Smooth muscle cell of the brain vasculature (primary cell): ENCODE measurements around the gene FOXF2.

ENCODE experiments used
- DNase-seq: peaks from one replicate; pipeline ENCODE4 v3.0.0-alpha.2; 2012; ENCODE audit warnings: low read depth, low spot score

FOXF2 gene

DNA sequence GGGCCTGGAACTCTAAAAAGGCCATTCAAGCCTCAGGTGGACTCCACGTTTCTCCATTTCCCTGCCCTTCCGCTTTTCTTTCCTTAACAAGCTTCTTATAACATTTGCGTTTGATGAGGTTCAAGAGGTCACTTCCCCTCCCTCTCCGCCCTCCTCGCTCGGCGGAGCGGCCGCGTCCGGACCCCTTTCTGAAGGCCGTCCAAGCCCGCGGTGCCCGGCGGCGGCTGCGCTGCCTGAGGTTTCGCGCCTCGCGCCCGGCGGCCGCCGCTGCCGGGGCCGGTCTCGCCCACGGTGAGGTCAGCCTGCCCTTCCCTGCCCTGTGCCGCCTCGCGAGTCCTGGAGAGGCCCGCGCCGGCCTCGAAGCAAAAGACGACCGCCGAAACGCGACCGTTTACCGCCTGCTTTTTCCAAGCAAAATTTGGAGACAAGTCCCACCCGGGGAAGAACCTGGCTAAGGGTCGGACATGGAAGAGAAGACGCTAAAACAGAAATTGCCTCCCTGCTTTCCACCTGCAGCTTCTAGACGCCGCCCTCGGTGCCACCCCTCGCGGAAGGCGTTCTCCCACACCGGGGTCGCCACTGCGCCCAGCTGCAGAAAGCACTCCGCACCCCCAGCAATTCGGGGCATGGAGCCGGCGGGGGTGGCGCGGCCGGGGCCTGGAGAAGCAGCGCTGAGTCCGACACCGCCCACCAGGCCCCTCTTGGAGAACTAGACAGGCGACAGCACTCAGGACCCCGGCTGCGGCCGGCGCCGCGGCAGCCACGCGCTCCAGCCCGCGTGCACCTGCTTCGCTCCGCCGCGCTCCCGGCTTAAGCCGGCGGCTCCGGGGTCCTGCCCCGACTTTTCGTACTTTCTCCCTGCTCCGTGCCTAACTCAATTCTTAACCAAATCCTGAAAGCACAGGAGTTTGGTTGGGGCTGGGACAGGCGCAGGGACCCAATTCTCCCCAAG is 11.0 kb upstream of the FOXF2 start:
- DNase-seq: no peak

DNA sequence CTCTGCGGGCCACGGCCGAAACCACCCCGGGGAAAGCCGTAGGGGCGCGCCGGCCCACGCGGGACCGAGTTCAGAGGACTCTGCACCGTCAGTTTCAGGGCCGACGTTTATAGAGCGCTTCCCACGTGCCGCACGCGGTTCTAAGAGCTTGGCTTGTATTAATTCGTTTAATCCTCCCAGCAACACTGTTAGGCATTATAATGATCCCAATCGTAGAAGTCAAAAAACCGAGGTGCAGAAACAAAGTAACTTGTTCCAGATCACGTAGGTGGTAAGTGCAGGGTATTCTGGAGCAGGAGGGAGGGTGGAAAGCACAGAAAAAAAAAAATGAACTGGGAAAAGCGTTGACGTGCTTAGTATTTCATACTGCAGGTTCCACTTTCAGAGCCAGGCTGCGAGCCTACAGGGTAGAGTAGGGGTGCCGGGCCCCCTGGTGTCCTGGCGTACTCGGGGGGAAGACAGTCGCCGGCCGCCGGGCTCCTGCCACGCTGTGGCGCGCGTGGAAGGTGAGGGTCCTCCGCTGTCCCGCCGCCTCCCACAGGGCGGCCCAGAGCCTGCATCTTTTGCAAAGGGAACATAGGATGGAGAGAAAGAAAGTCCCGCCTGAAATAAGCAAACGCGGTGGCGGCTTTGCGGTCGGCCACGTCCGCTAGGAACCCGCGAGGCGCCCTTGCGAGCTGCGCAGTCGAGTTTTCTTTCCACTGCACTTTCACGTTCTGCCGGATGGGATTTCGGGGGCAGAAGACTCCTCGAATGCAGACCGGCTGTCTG is 10.2 kb upstream of the FOXF2 start:
- no peak for DNase-seq

DNA sequence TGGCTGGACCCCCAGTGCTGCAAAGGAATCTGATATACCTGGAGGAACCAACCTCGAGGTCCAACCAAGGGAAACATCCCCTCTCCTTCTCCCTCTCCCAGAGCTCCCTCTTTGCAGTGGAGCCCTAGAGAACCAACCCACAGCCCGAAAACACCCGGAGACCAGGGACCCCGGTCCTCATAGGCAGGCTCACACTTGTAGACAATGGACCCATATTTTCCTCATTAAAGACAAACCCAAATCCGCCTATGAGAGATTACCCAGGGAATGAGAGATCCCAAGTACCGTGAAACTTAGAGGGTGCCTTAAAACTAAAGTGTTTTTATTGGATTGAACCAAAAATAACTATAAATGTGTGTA is 9.6 kb upstream of the FOXF2 start:
- no peak for DNase-seq

DNA sequence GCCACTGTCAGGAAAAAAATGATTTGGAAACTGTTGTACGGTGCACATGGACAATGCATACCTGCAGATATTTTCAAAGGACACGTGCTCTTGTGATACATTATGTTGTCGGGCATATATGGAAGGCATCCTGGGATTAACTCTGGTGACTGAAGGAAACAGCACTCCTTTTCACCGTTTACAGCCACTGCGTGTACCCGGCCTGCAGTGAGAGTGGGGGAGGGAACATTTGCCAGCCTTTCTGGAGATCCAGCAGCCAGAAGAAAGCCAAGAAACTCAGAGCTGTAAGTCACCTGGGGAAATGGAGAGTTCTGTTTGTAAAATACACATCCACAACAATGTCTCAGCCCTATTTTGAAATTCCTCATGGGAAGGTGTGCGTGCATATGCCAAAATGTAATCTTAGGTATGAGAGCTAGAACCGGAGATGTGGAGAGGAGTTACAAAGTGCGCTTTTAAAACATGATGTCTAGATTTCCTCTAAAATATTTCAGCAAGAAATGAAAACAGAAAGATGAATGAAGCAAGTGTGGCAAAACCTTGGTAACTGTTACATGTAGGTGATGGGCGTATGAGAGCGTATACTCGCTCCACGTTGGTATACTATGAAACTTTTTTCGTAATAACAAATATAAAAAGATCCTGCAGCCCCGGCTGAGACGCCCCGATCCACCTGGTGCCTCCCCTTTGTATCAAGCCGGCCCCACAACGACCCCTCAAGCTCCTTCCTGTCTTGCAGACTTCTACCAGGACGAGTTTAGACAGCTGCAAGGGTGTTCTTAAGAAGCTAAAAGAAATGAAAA is 8.6 kb upstream of the FOXF2 start:
- no peak for DNase-seq

DNA sequence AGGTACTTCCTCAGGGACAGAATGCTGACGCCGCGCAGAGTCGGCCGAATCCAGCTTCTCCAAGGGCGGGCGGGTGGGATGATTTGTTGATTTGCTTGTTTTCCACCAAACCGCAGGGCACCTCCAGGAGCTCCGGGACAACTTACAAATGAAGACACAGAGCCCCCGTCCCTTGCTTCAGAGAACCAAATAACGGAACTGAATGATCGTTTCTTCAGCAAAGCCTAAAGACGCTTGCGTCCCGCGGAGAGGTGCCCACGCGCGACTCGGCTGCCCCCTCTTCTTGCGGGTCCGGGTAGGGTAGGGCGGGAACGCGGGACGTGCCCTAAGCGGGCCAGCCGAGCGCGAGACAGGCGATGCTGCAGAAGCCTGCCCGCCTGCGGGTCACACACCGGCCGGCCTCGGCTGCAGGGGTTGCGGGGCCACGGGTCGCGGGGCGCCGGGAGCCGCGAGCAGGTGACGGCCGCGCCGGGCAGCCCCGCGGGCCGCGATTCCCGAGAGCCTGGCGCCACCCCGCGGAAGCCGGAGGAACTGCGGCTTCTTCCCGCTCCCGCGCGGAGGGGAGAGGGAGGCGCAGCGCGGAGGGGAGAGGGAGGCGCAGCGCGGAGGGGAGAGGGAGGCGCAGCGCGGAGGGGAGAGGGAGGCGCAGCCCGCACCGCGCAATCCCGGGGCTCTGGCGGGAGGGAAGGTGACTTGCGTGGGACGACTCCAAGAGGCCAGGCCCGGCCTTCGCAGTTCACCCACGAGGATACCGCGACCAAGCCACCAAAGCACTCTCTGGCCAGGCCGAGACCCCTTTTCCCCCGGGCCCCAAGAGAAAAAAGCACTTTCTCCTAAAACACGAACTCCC is 7.7 kb upstream of the FOXF2 start:
- DNase-seq: no peak

DNA sequence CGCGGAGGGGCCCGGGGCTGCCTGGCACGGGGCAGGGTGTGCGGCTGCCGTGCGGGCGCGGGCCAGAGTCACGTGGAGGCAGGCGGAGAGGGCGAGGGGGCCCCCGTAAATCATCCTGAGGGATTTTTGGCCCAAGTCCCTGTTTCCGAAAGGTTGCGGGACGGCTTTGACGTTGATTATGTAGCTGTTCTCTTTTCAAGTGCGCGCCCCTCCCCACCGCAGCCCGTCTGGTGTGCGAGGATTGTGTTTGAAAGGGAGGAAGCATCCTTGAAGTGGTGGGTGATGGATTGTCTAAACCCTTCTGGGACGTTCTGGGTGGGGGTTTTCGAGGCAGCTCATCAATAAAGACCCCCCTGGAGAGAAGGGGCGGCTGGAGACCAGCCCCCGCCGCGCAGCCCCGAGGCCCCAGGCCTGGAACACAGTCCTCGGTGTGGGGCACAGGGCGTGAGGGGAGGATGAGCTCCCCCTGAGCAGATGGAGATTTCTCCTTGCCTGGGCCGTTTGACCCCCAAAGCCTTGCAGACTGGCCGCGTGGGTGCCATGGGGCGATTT is 7.0 kb upstream of the FOXF2 start:
- DNase-seq: no peak

DNA sequence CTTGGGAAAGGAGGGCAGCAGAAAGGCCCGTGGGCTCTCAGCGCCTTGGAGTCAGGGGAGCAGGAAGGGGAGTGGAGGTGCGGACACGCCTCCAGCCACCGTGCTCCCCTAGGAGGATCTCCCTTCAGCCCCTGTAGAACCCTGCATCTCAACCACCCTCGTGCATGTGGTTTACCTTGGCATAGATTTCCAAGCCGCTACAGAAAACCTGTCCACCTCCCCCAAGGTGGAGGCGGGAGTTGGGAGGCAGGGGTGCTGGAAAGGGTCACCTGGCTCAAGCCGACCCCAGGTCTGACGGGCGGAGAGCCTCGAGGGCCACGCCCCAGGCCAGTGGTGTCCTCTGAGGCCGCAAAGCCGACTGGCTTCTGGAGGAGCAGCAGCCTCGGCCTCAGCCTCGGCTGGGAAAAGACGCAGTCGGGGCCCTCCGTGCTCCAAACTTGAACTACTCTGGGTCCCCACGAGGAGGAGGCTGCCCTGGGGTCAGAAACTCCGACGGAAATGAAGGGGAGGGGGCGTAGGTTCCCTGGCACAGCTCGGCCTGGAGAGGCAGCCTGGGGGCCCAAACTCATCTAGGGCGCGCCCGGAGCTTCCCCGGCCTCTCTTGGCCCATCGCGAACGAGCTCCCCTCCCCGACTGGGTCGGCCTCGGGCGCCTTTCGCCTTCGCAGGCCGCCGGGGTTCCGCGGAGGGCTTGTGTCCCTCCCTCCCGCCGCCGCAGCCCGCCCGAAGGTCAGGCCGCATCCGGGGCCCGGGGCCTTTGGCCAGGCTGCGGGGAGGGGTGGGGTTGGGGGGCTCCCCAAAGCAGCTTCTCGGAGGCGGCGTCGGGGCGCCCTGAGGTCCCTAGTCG is 6.3 kb upstream of the FOXF2 start:
- DNase-seq: no peak

DNA sequence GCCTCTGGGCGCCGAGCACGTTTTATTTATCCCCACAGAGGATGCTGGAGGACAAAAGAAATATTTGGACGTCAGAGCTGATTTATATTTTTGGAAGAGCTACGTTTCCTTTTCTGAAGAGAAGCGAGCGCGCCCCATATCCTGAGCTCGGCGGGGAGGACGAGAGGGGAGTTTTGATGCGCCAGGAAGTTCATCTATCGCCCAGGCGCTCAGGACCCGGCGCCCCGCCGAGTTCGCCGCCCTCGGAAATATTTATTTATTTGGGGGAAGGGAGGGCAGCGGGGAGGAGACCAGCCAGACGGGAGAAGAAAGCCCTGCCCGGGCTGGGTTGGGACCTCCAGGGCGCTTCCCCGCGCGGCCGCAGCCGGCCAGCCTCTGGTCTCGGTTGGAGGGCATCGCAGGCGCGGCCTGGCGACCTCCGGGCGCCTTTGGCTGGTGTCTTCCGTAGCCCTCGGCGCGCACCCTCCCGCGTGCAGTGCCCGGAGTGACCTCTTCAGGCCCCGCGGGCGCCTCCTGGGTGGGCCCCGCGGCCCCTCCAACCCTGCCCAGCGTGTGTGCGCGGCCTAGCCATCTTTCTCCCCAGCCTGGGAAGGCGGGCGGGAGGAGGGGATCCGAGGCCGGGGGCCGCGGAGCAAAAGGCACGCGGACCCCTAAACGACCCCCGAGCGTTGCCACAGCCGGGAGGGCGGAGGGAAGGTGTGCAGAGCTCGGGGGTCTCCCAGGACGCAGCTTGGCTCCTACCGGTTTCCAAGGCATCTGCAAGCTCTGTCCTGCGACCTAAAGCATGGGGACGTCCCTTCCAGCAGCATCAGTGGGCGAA is 5.4 kb upstream of the FOXF2 start:
- no peak for DNase-seq

DNA sequence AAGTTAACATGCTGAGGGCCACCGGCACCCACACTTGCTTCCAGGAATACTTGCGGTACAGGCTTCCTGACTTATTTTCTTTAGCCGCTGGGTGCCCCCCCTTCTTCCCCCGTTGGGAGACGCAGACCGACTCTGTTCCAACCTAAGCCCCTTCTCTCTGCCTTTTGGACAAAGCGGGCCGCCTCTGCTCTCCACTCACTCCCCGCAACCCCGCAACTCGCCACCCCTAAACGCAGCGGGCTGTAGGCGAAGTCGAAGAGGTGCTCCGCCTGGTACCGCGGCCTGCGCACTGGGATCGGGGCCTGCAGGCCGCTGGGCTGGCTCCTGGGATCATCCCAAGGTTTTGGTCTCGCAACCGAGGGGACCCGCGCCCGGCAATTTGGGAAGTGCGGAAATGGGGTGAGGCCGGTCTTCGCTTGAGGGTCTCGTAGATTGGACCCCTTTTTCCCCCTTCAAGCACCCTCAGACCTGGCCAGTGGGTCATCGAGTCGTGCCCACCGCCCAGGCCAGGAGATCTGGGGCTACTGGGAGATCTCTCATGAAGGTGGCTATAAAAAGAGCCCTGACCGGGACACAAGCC is 4.7 kb upstream of the FOXF2 start:
- DNase-seq: no peak

DNA sequence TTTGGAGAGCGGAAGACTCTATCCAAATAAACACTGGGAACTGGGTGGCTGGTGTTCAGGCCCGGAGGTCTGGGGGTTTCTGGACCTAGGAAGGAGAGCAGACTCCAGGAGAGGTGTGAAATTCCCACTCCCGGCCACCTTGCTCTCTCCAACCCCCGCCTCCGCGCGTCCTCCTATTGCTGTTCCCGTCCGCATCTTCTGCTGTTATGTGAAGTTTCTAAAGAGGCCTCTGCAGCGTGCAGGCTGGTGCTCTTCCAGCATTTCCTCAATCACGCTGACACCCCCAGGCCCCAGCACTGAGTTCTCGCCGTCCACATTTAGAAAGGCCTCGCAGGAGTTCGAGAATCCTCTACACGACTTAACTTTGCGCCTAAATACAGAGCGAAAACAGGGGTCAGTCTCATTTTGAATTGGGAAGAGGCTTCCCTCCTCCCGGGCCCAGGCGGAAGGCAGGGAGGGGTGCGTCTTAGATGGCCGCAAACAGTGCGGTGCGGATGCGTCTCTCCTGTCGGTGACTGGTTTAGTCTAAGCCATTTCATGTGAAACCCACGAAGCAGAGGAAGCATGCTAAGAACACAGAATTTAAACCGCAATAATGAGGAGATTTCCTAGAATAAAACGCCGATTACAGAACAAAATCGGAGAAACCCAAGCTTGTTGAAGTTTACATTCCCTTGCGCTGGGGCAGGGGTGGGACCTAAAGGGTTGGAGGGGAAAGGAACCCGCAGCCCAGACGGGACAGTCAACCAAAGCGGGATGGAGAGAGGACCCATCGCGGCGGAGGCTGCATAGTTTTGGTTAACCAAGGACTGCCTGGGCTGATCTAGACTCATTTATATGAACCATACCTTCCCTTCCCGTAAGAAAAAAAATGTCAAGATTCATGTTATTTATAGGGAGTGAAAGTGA is 4.0 kb upstream of the FOXF2 start:
- no peak for DNase-seq

DNA sequence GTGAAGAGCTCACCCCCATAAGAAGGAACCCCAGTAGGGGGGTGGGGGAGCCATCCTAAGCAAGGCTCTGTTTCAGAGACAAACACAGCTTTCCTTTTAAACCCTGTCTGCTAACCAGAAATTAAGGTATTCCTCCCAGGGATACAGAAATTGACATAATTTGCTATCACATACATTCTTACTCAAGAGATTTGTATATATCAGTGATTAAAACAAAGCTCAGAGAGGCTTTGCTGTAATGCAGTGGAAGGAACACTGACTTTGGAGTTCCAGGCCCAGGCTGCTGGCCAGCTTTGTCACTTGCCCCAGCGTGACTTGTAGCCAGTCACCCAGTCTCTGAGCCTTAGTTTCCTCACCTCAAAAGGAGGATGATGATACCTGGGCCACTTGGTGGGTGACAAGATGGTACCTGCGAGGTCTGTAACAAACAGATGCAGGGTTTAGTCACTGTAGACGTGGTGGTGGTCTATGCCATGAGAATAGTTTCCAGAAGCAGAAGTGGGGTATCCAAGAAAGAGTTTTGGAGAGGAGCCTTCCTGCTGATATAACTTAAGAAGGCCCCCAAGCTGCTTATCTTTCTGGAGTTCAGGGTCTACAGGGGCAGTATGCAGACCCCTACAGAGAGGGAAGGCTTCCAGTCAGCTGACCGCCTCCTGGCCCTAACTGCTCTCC is 3.2 kb upstream of the FOXF2 start:
- DNase-seq: no peak

DNA sequence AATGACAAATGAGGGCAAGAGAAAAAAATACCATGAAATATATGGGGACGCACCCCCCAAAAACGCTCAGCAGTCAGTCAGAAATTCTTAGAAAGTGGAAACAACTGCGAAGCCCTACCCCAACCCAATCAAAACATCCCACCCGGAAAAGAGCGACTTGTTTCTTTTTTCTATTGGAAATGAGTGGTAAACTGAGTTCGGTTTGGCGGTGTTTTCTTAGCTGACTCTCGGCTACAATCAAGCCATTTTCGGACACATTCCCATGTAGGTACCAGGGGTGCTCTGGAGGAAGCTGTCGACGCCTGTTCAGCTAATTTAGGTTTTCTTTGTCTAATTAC is 1.9 kb upstream of the FOXF2 start:
- DNase-seq: no peak

DNA sequence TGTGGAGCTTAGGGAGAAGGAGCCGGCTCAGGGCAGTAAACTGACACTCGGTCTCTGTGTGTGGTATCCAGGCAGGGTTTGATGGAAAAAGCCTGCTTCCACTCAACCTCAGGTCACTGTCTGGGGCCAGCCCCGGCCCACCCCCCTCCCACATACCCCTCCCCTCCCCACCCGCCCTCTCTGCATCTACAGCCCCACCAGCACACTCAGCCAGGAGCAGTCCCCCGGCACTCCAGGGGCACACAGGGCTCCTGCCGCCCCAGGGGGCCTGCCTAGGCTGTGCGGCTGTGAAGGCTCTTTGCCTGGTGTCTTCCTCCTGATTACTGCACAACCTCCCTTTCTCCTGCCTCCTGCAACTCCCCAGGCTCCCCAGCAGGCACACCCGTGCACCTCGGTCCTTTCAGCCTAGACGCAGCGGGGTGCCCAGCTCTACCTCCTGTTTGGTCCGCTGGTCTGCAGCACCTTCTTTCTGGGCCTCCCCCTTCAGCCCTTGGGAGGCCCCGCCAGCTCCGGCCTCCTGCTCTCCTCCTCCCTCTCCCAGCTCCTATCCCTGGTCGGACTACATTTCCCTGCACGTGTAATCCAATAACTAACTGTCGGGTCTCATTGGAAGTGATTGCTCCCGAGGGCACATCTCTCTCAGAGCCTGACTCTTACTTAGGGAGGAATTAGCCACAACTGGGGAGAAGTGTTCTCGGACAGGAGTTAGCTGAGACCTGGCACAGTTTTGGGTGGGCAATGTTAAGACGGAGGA is 1.3 kb upstream of the FOXF2 start:
- DNase-seq: no peak

DNA sequence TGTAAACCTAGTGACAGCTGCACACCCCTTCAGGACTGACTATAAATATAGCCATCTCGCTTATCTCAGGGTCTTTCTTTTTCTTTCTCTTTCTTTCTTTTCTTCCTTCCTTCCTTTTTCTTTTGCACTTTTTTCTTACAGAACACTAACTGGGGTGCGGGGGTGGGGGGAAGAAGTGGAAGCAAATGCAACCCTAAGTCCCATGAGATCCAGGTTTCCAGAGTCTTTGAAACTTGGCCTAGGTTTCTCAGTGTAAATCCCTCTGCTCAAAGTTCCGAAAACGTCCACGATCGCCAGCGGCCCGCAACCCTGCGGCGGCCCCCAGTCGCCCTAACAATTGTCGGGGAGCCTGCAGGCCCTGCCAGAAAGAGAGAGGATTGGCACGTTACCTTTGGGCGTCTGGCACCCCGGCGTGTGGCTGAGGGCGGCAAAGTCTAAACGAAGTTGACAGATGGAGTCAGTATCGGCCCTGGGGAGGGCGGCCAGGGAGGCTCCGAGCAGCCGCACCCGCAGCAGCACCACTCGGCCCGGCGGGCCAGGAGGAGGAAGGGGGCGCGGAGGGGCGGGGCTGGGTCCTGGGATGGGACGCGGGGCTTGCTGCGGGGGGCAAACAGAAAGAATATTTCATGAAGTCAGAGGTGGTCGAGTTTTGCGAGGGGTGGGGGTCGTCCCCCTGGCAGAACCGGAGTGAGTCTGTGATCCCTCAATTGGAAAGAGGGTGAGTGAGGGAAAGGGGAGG is 577 bp upstream of the FOXF2 start:
- no peak for DNase-seq

DNA sequence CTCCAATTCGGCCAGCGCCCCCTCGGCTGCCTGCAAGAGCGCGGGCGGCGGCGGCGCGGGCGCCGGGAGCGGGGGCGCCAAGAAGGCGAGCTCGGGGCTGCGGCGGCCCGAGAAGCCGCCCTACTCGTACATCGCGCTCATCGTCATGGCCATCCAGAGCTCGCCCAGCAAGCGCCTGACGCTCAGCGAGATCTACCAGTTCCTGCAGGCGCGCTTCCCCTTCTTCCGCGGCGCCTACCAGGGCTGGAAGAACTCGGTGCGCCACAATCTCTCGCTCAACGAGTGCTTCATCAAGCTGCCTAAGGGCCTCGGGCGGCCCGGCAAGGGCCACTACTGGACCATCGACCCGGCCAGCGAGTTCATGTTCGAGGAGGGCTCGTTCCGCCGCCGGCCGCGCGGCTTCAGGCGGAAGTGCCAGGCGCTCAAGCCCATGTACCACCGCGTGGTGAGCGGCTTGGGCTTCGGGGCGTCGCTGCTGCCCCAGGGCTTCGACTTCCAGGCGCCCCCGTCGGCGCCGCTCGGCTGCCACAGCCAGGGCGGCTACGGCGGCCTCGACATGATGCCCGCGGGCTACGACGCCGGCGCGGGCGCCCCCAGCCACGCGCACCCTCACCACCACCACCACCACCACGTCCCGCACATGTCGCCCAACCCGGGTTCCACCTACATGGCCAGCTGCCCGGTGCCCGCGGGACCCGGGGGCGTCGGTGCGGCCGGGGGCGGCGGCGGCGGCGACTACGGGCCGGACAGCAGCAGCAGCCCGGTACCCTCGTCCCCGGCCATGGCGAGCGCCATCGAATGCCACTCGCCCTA is 963 bp downstream of the FOXF2 start:
- no peak for DNase-seq
